ACHN (cell line): ENCODE results near the gene WDR7.

ENCODE experiments used
- DNase-seq: peaks from one replicate; pipeline ENCODE4 v3.0.0-alpha.2; 2015
- in situ Hi-C: cut with HindIII; loops from 2 replicates; pipeline ENCODE4 v1.10.0; 2017; ENCODE audit warnings: low sequenced_read_pairs, low pct_ligation_motif_present, low pct_unique_long_range_greater_than_20kb

The WDR7 gene

DNA sequence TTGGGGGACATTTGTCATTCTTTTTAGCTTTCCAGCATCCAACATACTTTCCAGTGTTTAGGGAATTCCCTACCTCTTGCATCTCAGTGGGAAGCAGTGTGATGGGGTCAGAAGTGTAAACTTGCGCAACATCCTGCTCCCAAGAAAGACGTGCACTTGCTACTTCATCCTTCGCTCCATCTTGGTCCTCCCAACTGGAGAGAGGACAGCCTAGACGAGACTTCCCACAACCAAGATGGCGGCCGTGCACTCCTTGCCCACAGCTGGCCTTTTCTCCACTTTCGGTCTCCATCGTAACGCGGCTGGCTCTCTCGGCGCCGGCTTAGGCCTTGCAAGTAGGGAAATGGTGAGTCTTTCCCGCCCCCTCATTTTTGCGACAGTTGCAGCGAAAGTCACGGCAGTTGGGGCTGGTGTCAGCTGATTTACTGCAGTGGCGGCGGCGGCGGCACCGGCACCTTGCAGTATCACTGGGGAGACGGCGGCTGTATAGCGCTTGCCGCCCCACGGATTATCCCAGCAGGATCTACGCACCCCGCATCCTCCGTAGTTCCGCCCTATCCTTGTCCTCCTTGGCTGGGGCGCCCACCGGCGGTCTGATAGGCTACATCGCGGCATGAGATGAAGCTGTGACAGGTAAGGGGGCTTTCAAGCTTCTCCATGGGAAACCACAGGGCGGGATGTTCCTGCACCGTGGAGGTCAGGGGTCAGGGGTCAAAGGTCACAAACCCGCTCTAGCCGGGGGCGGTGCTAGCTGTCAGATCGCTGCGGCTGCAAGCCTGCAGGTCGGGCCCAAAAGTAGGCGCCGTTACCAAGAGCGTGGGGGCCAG is at the start of gene WDR7:
Gene WDR7 (plus strand): TSS at position 416 of the 827 bp plus-strand sequence. CDS start 21,157 bp downstream, outside the sequence.
- DNase-seq: peak; percentile 96
- in situ Hi-C loops: no loop called here

DNA sequence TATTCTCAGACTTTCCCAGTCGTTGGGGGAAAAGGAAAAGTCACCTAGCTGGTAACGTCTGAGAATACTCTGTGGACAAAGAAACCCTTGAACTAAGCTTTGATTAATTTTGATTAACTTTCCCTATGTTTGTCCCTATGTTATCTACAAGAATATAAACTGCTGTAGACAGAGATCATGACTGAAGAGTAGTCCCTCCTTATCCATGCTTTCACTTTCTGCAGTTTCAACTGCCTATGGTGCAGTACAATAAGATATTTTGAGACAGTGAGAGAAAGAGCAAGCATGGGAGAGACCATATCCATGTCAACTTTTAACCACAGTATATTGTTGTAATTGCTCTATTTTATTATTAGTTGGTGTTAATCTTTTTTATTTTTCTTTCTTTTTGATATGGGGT is 44.5 kb upstream of the WDR7 start:
- in situ Hi-C loops: no loop called here
- DNase-seq: no peak

DNA sequence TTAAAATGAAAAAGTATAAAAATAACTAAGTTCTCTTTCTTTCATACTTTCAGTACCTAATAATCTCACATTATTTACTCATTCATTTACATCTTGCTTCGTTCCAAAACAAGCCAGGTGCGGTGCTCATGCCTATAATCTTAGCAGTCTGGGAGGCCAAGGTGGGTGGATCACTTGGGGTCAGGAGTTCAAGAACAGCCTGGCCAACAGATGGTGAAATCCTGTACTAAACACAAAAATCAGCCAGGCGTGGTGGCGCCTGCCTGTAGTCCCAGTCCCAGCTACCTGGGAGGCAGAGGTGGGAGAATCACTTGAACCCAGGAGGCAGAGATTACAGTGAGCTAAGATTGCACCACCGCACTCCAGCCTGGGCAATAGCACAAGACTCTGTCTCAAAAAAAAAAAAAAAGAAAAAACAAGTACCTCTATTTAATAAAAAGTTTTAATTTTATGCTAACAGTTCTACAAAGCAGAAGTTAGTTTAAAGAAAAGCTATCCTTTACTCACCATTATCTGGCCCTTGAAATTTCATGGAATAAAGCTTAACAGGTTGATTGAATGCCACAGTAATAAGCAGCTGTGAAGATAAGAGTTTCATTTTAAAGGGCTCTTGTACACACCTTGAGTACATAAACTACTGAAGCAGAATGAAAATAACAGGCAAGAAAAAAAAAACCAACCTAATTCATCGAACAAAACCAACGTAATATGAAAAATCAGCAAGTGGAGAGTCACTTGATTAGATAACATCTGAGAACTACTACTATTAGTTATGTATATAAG is 35.2 kb upstream of the WDR7 start:
- DNase-seq: no peak
- in situ Hi-C loops: no loop called here

DNA sequence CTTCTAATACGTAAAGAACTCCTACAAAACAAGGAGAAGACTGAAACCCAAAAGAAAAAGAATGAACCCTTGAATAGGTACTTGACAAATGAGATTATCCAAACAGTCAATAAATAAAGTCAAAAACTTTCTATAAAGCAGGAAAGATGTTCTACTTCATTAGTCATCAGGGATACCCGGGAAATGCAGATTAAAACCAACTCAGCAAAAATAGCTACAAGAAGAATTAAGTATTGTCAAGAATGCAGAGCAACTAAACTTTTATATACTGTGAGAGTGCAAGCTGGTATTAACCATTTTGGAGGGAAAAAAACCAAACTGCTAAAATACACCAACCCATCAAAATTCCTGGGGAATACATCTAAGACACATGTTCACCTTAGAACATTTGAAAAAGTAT is 23.2 kb upstream of the WDR7 start:
- in situ Hi-C loops: no loop called here
- no peak for DNase-seq

DNA sequence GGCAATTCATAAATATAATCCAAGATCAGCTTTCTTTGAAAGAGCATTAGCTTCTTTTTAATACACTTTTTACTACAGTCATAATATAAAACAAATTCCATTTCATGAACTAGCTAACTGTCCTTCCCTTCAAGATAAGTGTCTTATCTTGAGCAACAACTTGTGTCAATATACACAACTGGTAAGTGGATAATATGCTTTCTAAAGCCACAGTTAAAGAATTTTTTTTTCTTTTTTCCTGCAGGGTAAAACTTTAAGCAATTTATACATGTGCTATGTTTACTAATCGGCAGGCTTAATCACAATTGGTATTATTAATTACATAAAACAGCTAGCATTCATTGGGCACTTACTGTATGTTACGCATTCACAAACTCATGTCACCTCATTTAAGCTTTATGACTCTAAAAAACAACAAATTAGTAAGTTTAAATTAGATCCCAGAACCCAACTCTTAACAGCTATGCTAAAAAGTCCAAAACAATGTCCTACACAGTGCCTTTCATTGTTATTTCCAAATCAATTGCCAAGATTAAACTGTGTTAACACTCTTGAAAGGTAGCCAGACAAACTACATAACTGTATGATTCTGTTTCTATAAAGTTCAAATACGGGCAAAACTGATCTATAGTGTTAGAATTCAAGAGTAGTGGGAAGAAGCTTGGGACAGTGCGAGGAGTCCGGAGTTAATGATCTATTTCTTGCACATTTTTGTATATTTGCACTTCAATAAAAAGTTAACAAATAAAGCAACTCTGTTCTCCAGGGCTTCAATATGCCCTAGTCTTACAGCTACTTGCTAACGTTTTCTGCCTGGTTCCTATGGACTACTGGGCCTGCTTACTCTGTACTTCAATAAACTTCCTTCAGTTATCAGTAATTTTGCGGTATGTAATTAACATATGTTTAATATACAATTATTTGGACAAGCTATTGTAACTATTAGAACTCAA is 18.8 kb upstream of the WDR7 start:
- in situ Hi-C loops: no loop called here
- no peak for DNase-seq

DNA sequence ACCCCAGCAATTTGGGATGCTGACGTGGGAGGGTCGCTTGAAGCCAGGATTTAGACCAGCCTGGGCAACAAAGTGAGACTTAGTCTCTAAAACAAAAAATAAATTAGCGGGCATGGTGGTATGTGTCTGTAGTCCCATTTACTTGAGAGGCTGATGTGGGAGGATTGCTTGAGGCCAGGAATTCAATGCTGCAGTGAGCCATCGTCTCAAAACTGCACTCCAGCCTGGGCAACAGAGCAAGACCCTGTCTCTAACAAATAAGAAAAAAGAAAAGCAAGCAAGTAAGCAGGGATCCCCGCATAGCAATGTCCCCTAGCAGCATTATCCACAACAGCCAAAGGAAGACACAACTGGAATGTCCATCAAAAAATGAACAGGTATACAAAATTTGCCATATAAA is 16.2 kb upstream of the WDR7 start:
- no peak for DNase-seq
- in situ Hi-C loops: no loop called here

DNA sequence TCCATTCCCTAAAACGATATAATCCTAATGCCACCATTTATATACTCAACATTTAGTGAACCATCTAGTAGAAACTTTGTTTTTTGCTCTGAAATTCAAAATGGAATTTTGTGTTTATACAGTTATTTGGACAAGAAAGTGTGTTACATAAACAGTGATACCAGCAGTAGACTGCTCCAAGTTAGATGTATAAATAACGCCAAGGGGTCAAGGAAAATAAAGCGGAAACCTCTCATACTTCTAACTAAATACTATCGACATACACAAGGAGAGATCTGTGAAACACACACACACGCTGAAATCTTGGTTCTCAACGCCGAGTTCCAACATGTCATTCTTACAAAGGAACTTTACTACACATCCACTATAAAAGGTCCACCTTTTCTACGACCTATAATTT is 14.0 kb upstream of the WDR7 start:
- DNase-seq: peak; percentile 9
- in situ Hi-C loops: no loop called here

DNA sequence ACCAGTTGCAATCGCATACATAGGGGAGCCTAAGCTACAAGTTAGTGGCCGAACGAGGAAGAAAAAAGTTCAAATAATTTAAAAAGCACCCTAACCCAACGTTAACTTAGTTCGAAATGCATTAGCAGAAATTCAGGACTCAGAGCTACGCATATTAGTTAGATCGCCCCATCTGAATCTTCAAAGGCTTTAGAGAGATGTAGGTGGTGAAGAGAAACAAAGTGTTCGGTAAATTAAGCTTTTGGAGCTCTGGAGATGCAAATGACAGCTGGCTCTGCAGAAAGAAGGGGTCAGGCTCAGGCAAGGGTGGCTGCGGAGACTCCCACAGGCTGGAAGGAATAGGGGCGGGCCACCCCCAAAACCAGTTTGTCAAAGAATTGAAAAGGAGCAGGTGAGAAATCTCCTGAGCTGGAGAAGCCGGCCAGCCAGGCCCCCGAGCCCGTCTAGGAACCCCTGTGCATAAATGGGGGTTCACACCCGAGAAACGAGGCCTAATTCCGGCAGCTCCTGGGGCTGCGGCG is 13.4 kb upstream of the WDR7 start:
- DNase-seq: peak; percentile 9
- in situ Hi-C loops: no loop called here

DNA sequence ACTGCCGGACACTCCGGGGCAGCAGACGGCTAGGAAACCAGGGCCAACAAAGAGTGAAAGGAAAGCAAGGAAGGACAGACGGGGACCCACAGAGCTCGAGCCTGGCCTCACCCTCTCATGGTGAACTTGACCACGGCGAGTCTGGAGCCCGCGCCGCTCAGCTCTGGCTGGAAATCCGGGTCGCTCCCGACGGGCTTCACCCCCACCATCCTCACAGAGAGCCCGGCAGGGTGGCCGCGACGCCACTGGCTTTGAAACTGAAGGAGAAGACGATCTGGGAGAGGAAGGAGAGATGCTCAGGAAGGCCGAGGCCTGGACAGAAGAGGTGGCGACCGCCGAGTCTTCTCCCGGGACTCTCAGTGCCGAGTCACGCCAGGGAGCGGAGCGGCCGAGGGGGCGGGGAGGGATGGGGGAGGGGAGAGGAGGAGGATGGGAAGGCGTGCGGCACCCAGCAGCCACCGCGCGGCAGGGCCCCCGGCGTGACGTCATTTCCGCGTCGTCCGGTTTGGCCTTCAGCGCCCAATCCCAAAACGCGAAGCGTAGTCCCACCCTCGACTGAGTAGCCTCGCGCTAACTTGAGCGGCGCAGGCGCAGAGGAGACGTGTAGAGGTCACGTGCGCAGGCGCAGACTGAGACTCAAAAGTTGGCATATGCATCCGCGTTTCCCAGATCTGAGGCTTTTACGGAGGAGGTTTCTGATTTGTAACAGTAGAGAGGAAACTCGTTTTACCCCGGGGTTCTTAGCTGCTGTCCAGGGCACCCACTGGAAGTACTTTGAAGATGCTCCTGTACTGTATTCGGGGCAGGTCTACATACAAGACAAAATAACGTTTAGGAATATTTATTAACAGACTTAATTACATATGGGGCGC is 12.7 kb upstream of the WDR7 start, which contains the start of gene TXNL1:
Gene TXNL1 (minus strand): TSS at position 361 of the 872 bp plus-strand sequence. CDS start 152 bp downstream, at position 209.
- in situ Hi-C loops: no loop called here

DNA sequence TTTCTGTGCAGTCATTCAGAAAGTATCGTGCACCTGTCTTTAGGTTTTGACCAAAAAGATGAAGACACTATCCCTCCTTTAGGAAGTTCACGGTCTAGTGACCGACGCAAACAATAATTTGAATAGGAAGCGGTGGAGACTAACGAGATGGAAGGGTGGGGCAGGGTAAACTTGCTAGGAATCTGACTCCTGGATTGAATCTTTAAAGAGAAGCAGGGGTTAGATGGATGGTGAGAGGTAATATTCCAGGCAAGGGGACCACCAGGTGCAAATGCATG is 12.1 kb upstream of the WDR7 start:
- in situ Hi-C loops: no loop called here
- DNase-seq: peak; percentile 29

More for the DNA sequence above, 12.7 kb upstream of the WDR7 start, which contains the start of gene TXNL1:
- DNase-seq: peak; percentile 98

DNA sequence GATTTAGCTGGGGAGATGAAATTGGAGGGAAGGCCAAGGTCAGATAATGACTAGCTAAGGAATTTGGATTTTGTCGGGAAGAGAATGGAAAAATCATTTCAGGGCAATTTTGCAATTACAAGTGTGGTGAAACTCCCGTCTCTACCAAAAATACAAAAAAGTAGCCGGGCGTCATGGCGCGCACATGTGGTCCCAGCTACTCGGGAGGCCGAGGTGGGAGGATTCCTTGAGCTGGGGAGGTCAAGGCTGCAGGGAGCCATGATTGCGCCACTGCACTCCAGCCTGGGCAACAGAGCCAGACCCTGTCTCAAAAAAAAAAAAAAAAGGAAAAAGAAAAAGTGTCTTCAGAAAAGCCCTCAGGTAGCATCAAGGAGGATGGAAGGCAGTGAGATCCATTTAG is 11.6 kb upstream of the WDR7 start:
- no peak for DNase-seq
- in situ Hi-C loops: no loop called here

DNA sequence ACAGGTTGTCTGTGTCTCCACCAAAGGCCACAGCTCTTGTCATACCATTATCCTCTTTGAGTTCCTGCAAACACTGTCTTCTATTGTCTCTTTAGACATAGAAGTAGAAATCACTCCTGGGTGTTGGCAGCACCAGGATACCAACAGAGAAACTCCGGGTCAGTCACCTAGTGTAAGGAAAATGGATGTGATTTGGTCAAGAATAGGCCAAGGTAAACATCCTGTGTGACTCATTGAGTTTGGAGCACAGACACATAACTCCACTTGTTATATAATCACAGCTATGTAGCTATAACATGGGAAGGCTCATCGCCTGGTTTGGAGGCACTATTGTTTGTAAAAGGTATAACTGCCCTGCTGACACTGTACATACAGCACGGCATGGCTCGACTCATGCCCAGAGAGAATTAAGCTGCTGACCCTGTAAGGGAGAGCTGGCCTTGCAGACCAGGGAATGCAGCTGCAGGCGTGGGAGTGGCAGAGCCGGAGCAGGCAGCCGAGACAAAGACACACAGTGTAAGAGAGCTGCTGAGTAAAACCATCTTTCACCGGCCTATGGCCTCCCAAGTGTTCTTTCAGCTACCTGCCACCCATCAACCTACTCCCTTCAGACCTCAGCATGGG is 9.3 kb upstream of the WDR7 start:
- no peak for DNase-seq
- in situ Hi-C loops: no loop called here

DNA sequence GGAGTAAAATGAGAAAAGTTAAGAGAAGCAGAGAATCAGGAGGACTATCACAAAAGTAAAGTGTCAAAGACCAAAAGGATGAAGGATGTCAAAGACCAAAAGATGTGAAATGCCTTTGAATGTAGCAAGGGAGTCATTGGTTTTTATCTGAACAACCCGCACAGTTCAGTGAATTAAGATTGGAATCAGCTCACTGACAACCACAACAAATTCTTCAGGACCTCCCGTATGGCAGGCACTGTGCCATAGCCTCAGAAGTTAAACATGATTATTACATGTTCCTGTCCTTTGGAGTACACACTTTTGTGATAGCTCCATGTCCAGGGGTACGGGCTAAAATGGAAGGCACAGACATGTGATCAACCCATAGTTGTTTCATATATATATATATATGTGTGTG is 7.8 kb upstream of the WDR7 start:
- in situ Hi-C loops: no loop called here
- no peak for DNase-seq

DNA sequence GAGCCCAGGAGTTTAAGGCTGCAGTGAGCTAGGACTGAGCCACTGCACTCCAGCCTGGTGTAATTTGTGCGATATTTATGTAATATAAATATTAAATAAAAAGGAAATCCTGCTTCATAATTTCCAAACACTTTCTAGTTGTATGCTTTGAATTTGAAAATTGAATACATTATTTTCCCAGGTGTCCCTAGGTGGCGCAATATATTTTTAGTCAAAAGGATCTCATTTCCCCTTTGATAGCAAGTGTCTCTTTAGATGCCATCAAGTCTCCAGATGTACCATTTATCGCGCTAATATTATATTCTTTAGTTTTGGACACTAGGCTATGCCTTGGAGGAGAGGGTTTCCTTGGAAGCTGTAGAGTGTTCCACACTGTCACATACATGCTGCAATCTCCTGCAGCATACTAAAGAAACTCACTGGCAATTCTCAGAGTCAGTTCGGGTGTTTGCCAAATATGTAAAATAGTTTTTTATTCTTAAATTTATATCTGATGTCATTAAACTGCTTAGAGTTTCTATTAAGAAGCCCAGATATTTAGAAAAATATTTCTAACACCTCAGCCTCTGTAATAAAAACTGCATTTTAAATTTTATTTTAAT is 5.6 kb upstream of the WDR7 start:
- DNase-seq: peak; percentile 27
- in situ Hi-C loops: no loop called here

DNA sequence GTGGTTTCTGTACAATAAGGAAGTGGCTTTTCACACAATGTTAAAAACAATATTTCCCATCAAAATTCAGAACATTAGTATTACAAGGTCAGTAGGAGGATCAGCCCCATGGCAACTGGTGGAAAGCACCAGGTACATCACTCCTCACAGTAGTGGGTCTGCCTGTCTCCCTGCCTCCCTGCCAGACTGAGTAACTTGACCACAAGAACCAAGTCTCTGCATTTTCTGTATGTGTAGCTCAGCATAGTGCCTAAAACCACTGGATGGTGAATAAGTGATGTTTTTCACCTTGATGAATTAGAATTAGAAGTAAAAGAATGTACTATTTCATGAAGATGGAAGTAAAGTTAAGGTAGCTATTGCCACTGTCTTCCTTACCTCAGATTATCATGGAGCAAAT is 4.1 kb upstream of the WDR7 start:
- DNase-seq: no peak
- in situ Hi-C loops: no loop called here

DNA sequence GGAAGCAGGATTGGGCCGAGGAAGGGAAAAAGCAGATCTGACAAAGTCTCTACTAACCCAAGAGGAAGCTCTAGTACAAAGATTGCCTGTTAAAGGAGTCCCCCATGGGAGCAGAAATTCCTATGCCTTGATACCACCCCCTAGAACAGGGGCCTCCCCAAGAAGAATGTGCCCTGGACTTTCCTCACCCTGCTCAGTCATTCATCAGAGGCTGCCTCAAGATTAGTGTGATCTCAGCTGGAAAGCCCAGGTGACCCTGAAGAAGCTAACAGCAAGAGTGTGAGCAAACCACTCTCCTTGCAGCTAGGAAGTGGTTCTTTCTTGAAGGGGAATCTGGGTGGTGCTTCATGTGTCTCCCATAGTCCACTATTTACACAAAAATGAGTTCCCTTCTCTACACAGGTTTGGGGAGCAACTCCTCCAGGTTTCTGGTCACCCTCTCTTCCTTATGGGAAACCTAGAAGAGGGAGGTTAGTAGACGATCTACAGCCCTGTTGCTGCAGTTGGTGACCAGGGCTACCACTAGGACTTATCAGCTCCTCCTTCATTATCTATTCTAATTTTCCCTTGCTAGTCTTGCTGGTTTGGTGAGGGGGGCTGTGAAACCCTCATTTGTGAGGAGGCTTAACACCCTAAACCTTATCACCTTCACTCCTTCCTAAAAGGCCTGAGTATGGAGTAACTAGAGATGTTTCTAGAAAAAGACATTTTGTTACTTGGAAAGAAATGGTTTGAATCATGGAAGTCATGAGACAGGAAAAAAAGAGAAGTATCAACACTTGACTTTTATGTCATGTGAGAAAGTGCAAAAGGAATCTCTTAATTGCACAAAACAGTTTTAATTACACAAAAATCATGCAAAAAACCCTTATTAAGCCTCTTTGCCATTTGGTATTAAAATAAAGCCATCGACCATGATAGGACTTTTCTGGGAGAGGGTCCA is 2.9 kb upstream of the WDR7 start:
- in situ Hi-C loops: no loop called here
- no peak for DNase-seq
